AG04449 (cell line): ENCODE measurements around the gene DENND4C.

Experiments
- CTCF ChIA-PET: fragments of 350-600 bp; formaldehyde crosslinking; extraction: SDS; loops from one replicate; lab custom pipeline; 2021; ENCODE audit warnings: antibody characterized with exemption; lab: Yijun Ruan, JAX
- POLR2A ChIA-PET: fragments of 400-600, 350-600 bp; formaldehyde crosslinking; extraction: SDS; loops from one replicate; lab custom pipeline; 2020; ENCODE audit warnings: antibody characterized with exemption, inconsistent platforms; lab: Yijun Ruan, JAX
- DNase-seq: peaks from one replicate; pipeline ENCODE4 v3.0.0-alpha.2; 2010; ENCODE audit warnings: low read depth, low spot score
- H3K4me3 ChIP-seq: 2 replicates; pipeline ENCODE4 v1.5.1; 2011; ENCODE audit warnings: low read depth, mild to moderate bottlenecking, control low read depth, low read length
- CTCF ChIP-seq: IDR thresholded peaks from one replicate; pipeline ENCODE4 v1.5.1; 2011; ENCODE audit warnings: mild to moderate bottlenecking, moderate library complexity, low read length, control low read depth, inconsistent platforms; ENCODE audit not compliant: insufficient read depth; ENCODE audit errors: missing control alignments

DENND4C gene

GRCh38 chr9:19270421-19270949, 40.0 kb downstream of the DENND4C start:
- CTCF ChIA-PET, result no interaction called here
- no peak for DNase-seq
- POLR2A ChIA-PET, result no interaction called here

GRCh38 chr9:19271081-19271480, 40.6 kb downstream of the DENND4C start:
- POLR2A ChIA-PET, result no interaction called here
- H3K4me3 ChIP-seq, result no peak overlapping the region
- no peak for TF ChIP-seq CTCF
- CTCF ChIA-PET, result no interaction called here
- no peak for DNase-seq

More at GRCh38 chr9:19270421-19270949, 40.0 kb downstream of the DENND4C start:
- TF ChIP-seq CTCF, result no peak
- H3K4me3 ChIP-seq, result no peak overlapping the region

GRCh38 chr9:19281801-19282200, 51.3 kb downstream of the DENND4C start:
- no peak for DNase-seq
- H3K4me3 ChIP-seq, result no peak overlapping the region
- CTCF ChIA-PET, result interaction anchor here (0.9 to 1.6 kb wide), 2 partner anchors 15 to 108 kb away, joined by 3 read pairs; no protein-coding TSS in a partner anchor
- POLR2A ChIA-PET, result no interaction called here
- TF ChIP-seq CTCF, result no peak

- no peak overlapping the region for H3K4me3 ChIP-seq
- ChIA-PET CTCF (interaction anchor here (1.6 kb wide), 1 partner anchor 109 kb away, joined by 3 read pairs; no protein-coding TSS in a partner anchor), POLR2A (no interaction called here)
- TF ChIP-seq CTCF, result no peak
- no peak for DNase-seq
Measured at GRCh38 chr9:19283072-19283710, 52.7 kb downstream of the DENND4C start.

GRCh38 chr9:19284729-19285128, 54.2 kb downstream of the DENND4C start:
- no peak for TF ChIP-seq CTCF
- H3K4me3 ChIP-seq, result no peak overlapping the region
- ChIA-PET CTCF (interaction anchor here (1.5 kb wide), 1 partner anchor 180 kb away, joined by 3 read pairs; no protein-coding TSS in a partner anchor), POLR2A (no interaction called here)
- DNase-seq, result no peak

GRCh38 chr9:19286634-19287188, 56.2 kb downstream of the DENND4C start:
- ChIA-PET CTCF (interaction anchor here (1.6 kb wide), 1 partner anchor 8 kb away, joined by 3 read pairs; no protein-coding TSS in a partner anchor), POLR2A (no interaction called here)
- TF ChIP-seq CTCF, result no peak
- no peak overlapping the region for H3K4me3 ChIP-seq
- no peak for DNase-seq
